NCI-H1694 treated with DMSO at 0.1 percent for 48 hours (cell line): ENCODE results near the gene MYO5C.
"Not testable (repeated sequence)": the region's sequence is repeated elsewhere in the genome, so short reads cannot be mapped to it uniquely, and the experiment has no call there.

Source experiments
- DNase-seq: peaks from one replicate; lab custom pipeline; 2025; lab: John Stamatoyannopoulos, UW

The MYO5C gene

GRCh38 chr15:52306270-52306669 lies 10.7 kb upstream of the MYO5C start:
- no peak for DNase-seq

- DNase-seq = no peak
Observed at GRCh38 chr15:52303093-52303772, 7.6 kb upstream of the MYO5C start.

GRCh38 chr15:52301265-52301847 lies 5.8 kb upstream of the MYO5C start:
- no peak for DNase-seq

- no peak for DNase-seq
Observed at GRCh38 chr15:52294881-52295420, 653 bp downstream of the MYO5C start.

GRCh38 chr15:52292780-52293392 lies 2.7 kb downstream of the MYO5C start:
- DNase-seq = no peak

- DNase-seq = no peak
Observed at GRCh38 chr15:52291204-52291603, 4.4 kb downstream of the MYO5C start.

GRCh38 chr15:52290800-52291199 lies 4.8 kb downstream of the MYO5C start:
- no peak for DNase-seq

- DNase-seq = no peak
Observed at GRCh38 chr15:52290329-52290728, 5.3 kb downstream of the MYO5C start.

- no peak for DNase-seq
Observed at GRCh38 chr15:52289629-52290081, 5.9 kb downstream of the MYO5C start.

- DNase-seq = no peak
Observed at GRCh38 chr15:52288986-52289385, 6.6 kb downstream of the MYO5C start.

- DNase-seq = no peak
Observed at GRCh38 chr15:52288051-52288942, 7.3 kb downstream of the MYO5C start.

GRCh38 chr15:52287114-52287513 lies 8.5 kb downstream of the MYO5C start:
- DNase-seq = no peak

- DNase-seq = not testable (repeated sequence)
Observed at GRCh38 chr15:52285941-52286340, 9.7 kb downstream of the MYO5C start.

GRCh38 chr15:52284164-52284563 lies 11.4 kb downstream of the MYO5C start:
- no peak for DNase-seq

GRCh38 chr15:52283281-52283680 lies 12.3 kb downstream of the MYO5C start:
- no peak for DNase-seq

- DNase-seq = no peak
Observed at GRCh38 chr15:52282418-52282817, 13.2 kb downstream of the MYO5C start.

- DNase-seq = no peak
Observed at GRCh38 chr15:52281085-52282035, 14.2 kb downstream of the MYO5C start.

- DNase-seq = no peak
Observed at GRCh38 chr15:52280326-52281084, 15.1 kb downstream of the MYO5C start.

GRCh38 chr15:52278636-52279367 lies 16.8 kb downstream of the MYO5C start:
- no peak for DNase-seq

GRCh38 chr15:52278135-52278534 lies 17.5 kb downstream of the MYO5C start:
- no peak for DNase-seq
